LNCAP (cell line): Measurements from ENCODE around the gene CPA1.

ENCODE experiments used
- TF ChIP-seq, protein P1 (sequence below): fragments of 450-650 bp; IDR thresholded peaks from 2 replicates; pipeline ENCODE4 v1.5.1; 2017; ENCODE audit warnings: mild to moderate bottlenecking

CPA1 gene

DNA sequence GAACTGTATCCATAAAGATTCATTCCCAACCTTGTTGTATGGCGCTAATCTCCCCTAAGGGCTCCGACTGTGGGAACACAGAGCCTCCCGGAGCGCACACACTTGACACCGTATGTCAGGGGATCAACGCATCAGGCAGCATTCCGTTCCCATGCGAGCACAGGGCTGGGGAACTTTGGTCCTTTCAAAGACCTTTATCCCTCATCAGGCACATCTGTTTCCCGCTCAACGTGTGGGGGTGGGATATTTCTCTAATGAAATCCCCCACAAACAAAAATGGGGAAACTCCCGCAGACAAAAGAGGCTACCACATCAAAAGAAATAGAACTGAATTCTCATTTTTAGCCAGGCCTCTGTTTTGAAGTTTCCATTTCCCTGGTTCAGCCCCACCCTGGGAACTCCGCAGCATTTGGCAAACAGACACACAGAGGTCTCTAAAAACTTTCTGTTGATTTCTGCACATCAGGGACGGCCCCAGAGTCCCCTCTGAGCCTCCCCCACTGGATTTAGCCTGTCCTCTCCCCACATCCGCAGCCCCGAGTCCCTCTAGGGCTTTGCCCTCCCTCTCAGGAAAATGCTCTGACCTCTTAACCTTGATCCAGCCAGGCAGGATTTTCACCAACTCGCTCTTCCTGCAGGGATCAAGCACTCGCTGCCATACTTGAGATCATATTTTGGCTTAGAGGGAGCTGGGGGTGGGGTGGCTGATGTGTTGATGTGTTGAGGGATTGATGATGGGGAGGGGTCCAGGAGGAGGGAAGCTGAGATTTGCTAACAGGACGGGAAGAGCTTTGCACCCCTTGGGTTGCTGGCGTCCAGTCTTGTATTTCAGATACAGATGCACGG lies 29.1 kb upstream of the CPA1 start:
- TF ChIP-seq, protein P1, sequence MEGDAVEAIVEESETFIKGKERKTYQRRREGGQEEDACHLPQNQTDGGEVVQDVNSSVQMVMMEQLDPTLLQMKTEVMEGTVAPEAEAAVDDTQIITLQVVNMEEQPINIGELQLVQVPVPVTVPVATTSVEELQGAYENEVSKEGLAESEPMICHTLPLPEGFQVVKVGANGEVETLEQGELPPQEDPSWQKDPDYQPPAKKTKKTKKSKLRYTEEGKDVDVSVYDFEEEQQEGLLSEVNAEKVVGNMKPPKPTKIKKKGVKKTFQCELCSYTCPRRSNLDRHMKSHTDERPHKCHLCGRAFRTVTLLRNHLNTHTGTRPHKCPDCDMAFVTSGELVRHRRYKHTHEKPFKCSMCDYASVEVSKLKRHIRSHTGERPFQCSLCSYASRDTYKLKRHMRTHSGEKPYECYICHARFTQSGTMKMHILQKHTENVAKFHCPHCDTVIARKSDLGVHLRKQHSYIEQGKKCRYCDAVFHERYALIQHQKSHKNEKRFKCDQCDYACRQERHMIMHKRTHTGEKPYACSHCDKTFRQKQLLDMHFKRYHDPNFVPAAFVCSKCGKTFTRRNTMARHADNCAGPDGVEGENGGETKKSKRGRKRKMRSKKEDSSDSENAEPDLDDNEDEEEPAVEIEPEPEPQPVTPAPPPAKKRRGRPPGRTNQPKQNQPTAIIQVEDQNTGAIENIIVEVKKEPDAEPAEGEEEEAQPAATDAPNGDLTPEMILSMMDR = no peak

DNA sequence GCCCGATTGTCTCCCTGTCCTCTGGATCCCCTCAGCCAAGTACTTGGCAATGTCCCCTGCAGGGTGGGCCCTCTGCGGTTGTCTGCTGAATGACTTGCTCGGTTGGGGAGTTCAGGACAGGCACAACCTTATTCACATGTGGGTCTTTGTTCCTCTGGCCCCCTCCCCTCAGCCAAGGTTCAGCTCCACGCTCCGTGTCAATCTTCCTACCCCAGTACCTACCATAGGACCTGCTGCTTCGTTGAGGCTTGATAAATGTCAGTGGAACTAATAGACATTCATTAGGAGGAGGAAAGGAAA lies 28.6 kb upstream of the CPA1 start:
- TF ChIP-seq, protein P1 = no peak

DNA sequence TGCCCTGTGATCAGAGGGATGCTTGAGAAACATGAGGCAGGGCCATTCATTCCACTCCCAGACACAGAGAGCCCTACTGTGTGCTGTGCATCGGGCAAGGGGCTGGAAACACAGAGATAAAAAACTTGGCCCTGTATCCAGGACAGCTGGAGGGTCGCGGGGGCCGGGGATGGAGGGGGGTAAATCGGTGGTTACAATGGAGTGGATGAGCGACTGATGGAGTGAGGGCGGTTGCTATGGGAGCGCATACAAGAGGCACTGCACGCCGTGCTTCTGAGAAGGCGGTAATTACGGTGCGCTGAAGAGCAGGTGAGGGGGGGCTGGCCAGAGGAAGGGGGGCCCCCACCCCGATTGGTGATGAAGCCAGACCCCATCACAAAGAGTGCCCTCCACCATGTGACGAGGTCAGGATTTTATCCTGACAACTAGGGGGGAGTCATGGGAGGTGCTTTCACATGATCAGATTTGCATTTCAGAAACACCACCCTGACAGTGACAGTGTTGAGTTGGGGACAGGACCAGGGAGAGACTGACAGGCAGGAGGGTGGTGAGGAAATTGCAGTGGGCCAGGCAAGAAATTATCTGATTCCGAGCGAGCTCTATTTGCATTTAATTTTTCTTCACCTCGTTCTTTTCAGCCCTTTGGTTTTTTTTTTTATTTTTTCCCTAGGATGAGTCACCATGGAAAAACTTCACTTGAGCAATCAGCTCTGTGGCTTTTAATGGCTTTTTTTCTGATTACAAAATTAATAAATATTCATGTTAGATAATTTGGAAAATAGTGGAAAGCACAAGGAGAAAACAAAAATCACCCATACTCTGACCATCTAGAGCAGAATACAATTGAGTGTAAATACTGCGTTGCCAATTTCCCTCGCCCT lies 27.9 kb upstream of the CPA1 start:
- TF ChIP-seq, protein P1 = no peak

DNA sequence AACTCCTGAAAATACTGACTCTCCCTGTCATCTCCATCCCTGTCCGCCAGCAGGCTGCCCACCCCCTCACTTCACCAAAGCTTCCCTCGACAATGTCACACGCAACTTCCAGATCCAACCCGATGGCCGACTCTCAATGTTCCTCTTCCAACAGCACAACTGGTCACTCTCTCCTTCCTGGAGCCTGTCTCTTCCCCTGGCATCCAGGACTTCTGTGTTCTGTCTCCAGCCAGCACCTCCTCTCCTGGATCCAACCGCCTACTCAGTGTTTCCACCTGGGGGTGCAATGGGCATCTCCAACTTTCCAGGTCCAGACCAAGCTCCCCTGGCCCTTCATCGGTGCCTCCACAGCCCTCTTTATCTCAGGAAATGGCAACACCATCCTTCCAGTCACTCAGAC lies 27.1 kb upstream of the CPA1 start:
- TF ChIP-seq, protein P1 = no peak

DNA sequence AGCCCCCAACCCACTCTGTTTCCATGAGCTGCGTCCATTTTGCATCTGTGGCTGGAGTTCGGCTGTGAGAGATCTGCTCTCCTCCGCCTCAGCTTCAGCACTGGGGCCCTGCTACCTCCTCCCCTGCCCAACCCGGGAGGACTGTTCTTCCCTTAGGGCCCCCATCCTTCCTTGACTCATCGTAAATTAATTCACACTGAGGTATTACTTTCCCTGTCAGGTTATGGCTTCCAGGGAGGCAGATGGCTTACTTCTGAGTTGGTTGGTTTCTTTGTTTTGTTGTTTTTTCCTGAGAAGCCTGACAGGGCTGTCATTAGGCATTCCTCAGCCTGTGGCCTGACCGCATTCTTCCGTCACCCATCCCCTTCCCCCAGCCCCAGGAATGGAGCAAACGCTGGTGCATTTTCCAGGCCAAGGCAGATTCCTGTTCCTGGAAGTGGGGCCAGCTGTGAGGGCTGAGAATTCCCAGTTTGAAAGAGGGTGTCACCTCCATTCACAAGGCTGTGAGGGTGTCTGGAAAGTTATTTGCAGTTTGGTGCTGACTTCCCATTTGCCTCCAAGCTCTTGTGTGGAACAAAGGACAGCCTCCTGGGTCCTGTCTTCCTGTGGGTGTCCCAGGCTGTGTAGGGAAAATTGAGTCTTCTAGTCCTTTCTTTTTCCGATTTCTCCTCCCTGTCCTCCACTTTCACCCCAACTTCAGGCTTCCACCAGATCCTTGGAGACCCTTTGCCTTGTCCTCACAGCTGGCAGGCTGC lies 24.0 kb upstream of the CPA1 start:
- TF ChIP-seq, protein P1 = no peak

DNA sequence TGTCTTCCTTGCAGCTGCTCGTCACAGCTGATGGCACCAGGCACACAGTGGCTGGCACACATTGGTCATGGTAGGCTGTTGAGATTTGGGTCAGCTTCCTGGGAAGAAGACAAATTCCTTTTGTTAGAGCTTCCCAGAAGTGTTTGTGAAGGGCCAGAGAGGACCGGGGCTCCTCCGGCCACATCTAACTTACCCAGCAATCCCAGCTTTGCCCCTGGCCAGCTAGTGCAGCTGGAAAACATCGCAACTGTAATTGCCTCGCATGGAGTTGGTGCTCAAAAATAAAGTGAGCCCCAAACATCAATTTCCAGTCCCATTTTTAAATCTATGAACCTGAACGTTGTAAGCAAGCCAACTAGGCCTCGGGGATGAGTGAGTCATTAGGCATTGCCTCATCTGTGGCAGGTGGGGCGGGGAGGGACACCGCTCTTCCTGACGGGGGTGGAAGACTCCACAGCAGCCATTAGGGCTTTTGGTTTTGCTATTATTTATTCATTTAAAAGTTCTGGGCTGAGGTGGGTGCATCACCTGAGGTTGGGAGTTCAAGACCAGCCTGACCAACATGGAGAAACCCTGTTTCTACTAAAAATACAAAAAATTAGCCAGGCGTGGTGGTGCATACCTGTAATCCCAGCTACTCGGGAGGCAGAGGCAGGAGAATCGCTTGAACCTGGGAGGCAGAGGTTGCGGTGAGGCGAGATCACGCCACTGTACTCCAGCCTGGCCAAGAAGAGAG lies 23.2 kb upstream of the CPA1 start:
- TF ChIP-seq, protein P1 = no peak

DNA sequence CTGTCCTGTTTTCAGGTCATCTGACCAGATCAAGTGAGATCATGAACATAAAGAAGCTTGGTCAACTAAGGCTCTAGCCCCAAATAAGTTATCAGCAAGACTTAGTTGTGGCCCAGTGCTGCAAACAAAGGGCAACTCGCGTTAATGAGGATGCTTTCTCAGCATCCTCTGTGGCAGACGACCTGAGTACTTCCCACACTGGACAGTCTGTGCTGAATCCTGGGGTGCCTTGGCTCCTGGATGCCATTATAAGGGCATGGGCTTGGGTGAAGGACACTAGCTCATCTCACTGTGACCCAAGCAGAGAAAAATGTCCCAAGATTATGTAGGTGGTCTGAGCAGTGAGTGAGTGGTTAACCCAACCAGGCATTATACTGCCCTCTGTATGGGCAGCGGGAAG lies 21.8 kb upstream of the CPA1 start:
- TF ChIP-seq, protein P1 = no peak
